GM19238 (cell line): ENCODE data around the gene CACNA2D3.
"Not testable (repeated sequence)": the region's sequence is repeated elsewhere in the genome, so short reads cannot be mapped to it uniquely, and the experiment has no call there.

Experiments
- DNase-seq: peaks from one replicate; pipeline ENCODE4 v3.0.0; 2011; ENCODE audit warnings: low spot score; ENCODE audit not compliant: insufficient read length

Gene CACNA2D3

DNA sequence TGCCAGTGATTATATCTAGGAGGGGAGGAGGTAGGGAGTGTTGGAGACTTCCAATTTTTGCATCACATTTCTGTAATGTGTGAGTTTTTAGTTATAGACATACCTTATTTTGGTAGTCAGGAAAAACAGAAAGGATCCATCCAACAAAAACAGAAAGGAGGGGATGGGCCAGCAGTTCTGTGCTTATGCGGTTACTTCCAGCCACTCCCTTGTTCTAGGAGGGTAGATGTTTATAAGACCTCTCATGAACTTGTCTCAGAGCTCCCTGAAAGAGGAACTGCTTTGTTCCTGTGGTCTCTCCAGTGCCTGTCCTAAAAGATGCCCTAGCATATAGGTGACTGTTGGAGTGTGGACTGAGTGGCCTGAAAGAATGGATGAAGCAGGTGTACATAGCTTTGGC lies 323.3 kb downstream of the CACNA2D3 start:
- DNase-seq = no peak

GRCh38 chr3:54447427-54447826 lies 325.1 kb downstream of the CACNA2D3 start:
- DNase-seq = no peak

- no peak for DNase-seq
Observed at GRCh38 chr3:54454806-54455205, 332.5 kb downstream of the CACNA2D3 start.

- DNase-seq = no peak
Observed at GRCh38 chr3:54458357-54458756, 336.0 kb downstream of the CACNA2D3 start.

GRCh38 chr3:54464554-54464953 lies 342.2 kb downstream of the CACNA2D3 start:
- not testable (repeated sequence) for DNase-seq

DNA sequence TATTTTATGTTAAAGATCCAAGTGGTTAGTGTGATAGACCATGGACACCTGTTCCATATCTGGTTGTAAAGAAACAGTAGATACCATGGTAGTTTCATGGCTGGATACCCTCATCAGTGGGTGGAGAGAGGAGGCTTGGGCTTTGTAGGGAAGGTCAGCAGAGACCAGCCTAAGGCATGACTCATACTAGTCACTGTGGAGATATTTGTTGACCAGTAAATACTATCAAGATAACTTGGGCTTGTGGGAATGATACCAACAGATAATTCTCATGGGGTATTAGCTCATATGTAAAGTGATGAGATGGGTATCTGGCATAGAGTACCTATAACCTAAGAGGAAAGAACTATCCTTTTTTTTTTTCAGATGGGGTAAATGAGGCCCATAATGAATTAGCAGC lies 354.5 kb downstream of the CACNA2D3 start:
- DNase-seq = no peak

- DNase-seq = no peak
Observed at GRCh38 chr3:54481606-54482365, 359.4 kb downstream of the CACNA2D3 start.

DNA sequence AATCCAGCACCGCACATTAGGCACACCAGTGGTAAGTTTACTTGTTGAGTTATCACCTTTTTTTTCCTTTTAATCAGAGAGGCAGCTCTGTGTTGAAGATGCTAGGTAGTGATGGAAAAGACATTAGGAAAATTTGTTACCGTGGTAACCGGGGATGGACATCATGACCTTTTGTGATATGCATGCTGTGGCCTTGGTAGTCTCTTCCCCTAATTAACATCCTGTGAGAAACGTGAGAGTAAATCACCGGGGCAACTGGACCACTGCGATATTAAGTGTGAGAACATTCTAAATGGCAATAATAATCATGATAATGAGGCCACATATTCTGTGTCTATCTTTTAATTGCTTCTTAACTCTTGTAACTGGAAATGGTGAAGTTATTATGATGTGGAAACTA lies 362.0 kb downstream of the CACNA2D3 start:
- no peak for DNase-seq

DNA sequence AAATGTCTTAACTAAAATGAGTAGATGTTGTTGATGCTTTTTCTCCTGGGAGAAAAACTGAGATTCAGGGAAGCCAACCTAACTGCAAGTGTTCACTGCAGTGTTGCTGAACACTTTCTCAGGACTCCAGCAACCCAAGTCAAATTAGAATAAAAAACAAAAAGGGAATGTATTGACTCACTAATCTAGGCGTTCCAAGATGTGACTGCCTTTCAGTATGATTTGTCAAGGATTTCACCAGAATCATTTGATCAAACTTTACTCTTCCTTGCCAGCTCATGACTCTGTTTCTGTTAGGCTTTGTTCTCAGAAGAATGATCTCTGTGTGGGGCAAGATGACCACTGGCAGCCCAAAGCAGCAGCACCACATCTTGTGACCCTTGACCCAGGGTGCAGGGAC lies 364.0 kb downstream of the CACNA2D3 start:
- no peak for DNase-seq

- DNase-seq = no peak
Observed at GRCh38 chr3:54488297-54488696, 365.9 kb downstream of the CACNA2D3 start.

DNA sequence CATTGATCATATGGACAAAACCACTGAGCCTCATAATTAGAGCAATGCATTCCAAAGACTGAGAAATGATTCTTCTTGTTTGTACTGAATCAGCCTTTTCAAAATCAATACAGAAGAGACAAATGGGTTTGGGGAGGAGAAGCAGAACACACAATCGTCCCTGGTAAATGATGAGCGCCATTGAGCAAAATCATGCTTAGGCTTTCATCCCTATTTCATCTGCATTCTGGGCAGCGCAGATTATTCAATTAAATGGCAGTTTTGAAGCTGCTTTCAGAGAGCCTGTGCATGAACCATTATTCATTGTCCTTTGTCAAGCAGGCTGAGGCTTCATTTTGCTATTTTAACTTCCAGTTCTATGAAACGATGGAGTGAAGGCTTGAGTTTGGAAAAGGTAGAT lies 371.9 kb downstream of the CACNA2D3 start:
- DNase-seq = no peak

GRCh38 chr3:54506603-54507002 lies 384.3 kb downstream of the CACNA2D3 start:
- DNase-seq = no peak

- DNase-seq = no peak
Observed at GRCh38 chr3:54507876-54508460, 385.6 kb downstream of the CACNA2D3 start.

GRCh38 chr3:54510506-54510905 lies 388.2 kb downstream of the CACNA2D3 start:
- no peak for DNase-seq

DNA sequence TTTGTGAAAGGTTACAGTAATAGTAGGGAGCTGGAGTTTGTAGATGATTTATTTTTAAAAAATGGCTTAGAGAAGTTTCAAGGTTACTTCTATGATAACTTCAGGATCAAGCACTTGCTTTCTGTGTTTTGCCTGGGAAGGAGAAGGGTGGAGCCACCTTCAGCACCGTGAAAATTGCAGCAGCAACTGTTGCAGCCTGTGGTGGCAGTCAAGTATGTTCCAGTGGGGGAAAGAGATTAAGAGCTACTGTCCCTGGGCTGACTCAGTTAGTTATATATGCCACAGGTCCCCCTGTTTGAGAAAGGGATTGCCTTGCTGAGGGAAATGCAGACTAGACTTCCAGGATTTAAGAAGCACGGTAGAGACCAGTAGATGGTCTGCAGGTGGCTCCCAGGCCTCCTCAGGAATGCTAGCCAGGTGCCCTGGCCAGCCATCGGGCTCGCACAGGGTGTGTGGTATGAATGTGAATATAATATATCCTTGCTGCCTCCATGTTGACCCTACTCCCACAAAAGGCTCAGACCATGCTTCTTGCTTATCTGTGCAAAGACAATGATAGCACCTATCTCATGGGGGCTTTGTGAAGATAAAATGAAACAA lies 389.5 kb downstream of the CACNA2D3 start:
- no peak for DNase-seq

DNA sequence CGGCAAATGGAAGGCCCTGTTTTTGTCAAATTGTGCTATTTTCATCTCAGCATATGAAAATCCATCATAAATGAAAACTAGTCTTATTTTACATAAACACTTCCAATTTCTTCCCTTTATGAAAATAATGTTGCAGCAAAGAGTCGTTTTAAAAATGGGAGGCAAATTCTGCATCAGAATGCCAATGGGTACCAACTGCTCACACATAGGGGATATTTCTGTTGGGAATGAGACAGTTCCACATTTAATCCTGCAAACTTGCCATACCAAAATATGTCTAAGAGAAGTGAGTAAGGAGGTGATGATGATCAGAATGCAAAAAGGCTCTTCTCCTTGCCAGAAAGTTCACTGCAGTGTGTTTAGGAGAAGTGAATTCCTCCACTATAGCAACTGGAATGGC lies 391.7 kb downstream of the CACNA2D3 start:
- DNase-seq = no peak

- DNase-seq = no peak
Observed at GRCh38 chr3:54514416-54514815, 392.1 kb downstream of the CACNA2D3 start.

GRCh38 chr3:54515441-54516213 lies 393.3 kb downstream of the CACNA2D3 start:
- DNase-seq = no peak

GRCh38 chr3:54517424-54517823 lies 395.1 kb downstream of the CACNA2D3 start:
- DNase-seq = no peak

DNA sequence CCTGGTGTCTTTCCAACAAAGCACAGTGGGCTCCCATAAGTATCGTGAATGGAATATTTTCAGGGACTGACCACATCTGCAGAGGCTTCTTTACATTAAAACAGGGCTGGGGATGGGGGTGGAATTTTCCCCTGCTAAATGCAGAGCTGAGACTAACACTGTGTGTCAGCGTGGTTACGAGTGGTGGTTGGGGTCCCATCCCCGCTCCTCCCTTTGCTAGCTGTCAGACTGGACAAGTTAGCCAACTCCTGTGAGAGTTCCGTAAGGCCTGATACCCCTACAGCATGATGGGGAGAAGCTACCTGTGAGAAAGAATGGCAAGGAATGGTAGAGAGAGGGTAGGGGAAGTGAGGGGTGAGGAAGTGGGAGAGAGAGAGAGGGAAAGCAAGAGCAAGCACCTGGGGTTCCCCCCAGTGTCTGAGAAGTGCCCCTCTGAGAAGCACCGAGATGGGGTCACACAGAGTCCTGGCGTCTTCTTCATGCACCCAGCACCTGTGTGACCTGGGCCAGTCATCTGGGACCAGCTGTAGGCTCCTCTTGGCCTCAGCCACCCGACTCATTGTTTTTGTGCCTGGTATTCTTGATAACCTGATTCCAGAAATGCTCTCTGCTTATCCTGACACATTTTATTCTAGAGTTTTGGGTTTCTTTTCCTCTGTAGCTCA lies 395.8 kb downstream of the CACNA2D3 start:
- DNase-seq = no peak

GRCh38 chr3:54519493-54519892 lies 397.1 kb downstream of the CACNA2D3 start:
- DNase-seq = no peak

- no peak for DNase-seq
Observed at GRCh38 chr3:54520060-54520459, 397.7 kb downstream of the CACNA2D3 start.
